ENCODE measurements around the gene TFB1M. TPM values are rescaled to one million over a fixed set of nuclear protein-coding genes. Genes with fewer than 3 reads are reported as not detected.
A peak's percentile ranks its signal among the peaks of the same experiment; 100 is the strongest.

TFB1M gene
- total and polyA plus RNA-seq, 9 of the 15 experiments (the other 6 are each of a cell fraction or from before 2014, with no cell fraction given), result 34.6 to 145 (median 40.4) TPM

GRCh38 chr6:155314092-155314772 lies at the start of gene TFB1M (continued):
- TF ChIP-seq POU5F1 (IDR thresholded peaks at IDR 0.05; ENCODE audit: borderline replicate concordance, low read depth, low read length, partially characterized antibody), result no peak
- TF ChIP-seq POLR3G (IDR thresholded peaks at IDR 0.05; ENCODE audit: extremely low read depth, insufficient read length, insufficient replicate concordance), result no peak
- no peak for TF ChIP-seq TAL1 (IDR thresholded peaks at IDR 0.05)
- TF ChIP-seq TFAM (CRISPR knock-in tag; conservative IDR thresholded peaks at IDR 0.05), result no peak
- TF ChIP-seq MCM3 (IDR thresholded peaks at IDR 0.05), result no peak
- TF ChIP-seq MTA2 (IDR thresholded peaks at IDR 0.05; ENCODE audit: low read depth), result no peak
- no peak for TF ChIP-seq SAFB2 (IDR thresholded peaks at IDR 0.05; ENCODE audit: borderline replicate concordance, low read depth, low read length, severe bottlenecking)
- TF ChIP-seq ZNF584 (CRISPR knock-in tag; IDR thresholded peaks at IDR 0.05; ENCODE audit: low read depth), result no peak
- 0 out of 2 replicates have a peak, but pooled peaks have one; percentile 15 for TF ChIP-seq JUND (IDR thresholded peaks at IDR 0.05; ENCODE audit: borderline replicate concordance, low read depth, low read length)
- TF ChIP-seq JUND (tag; IDR thresholded peaks at IDR 0.05; ENCODE audit: borderline replicate concordance, low read depth, low read length), result no peak; the same call in 2 of the 3 replicates
- TF ChIP-seq ZNF57 (CRISPR knock-in tag; IDR thresholded peaks at IDR 0.05), result no peak
- no peak for TF ChIP-seq PRMT5 (CRISPR knock-in tag; IDR thresholded peaks at IDR 0.05)
- TF ChIP-seq HCFC1 (IDR thresholded peaks at IDR 0.05; ENCODE audit: low read depth, low read length), result peak; percentile 56
- TF ChIP-seq ETV1 (tag; conservative IDR thresholded peaks at IDR 0.05; ENCODE audit: low read depth), result peak; percentile 65
- peak; percentile 76 for TF ChIP-seq ATF7 (IDR thresholded peaks at IDR 0.05)
- TF ChIP-seq NCOA1 (IDR thresholded peaks at IDR 0.05; ENCODE audit: low read depth), result no peak
- TF ChIP-seq CBX3 (IDR thresholded peaks at IDR 0.05; ENCODE audit: borderline replicate concordance in 1 of 2, low read length in 2 of 2), result 0 out of 3 replicates have a peak, but pooled peaks of 1 of the 2 experiments have one; percentile 33
- no peak for TF ChIP-seq CCAR2 (IDR thresholded peaks at IDR 0.05; ENCODE audit: low read depth, low read length)
- no peak for TF ChIP-seq ZNF639 (CRISPR knock-in tag; conservative IDR thresholded peaks at IDR 0.05 in 1 of 2, IDR thresholded peaks at IDR 0.05 in 1 of 2)
- TF ChIP-seq ZKSCAN1 (IDR thresholded peaks at IDR 0.05; ENCODE audit: low read depth, low read length), result peak; percentile 16; the same call in 1 of the 2 replicates
- peak in 1 of 2 experiments; percentile 90; a peak in 3 of 4 replicates for TF ChIP-seq UBTF (IDR thresholded peaks at IDR 0.05; ENCODE audit: borderline replicate concordance in 1 of 2, low read depth in 2 of 2, low read length in 2 of 2)
- 0 out of 6 replicates have a peak, but pooled peaks of 1 of the 3 experiments have one; percentile 2 for TF ChIP-seq CTCF (IDR thresholded peaks at IDR 0.05 in 2 of 3, conservative IDR thresholded peaks at IDR 0.05 in 1 of 3; ENCODE audit: insufficient read depth in 2 of 3, low read depth in 1 of 3, low read length in 3 of 3)
- no peak for TF ChIP-seq ZNF830 (CRISPR knock-in tag; IDR thresholded peaks at IDR 0.05)
